Gastroesophageal sphincter (tissue), 3 donors: Measurements from ENCODE around the gene TNNC2.

ENCODE experiments used
- POLR2AphosphoS5 ChIP-seq: sonication (generic); formaldehyde crosslinking; IDR thresholded peaks from one replicate; pipeline ENCODE4 v1.6.1; 2017; ENCODE audit warnings: antibody characterized with exemption
- TF ChIP-seq, protein P1 (sequence below), 4 experiments: fragments of 200-600 bp in 2 of 4; fragments of 450-650 bp in 2 of 4; sonication (generic) in 1 of 4; IDR thresholded peaks; one replicate each; pipeline ENCODE4 v1.5.1; 2017 to 2019; ENCODE audit warnings: antibody characterized with exemption in 4 of 4, mild to moderate bottlenecking in 2 of 4, moderate library complexity in 2 of 4

DNA sequence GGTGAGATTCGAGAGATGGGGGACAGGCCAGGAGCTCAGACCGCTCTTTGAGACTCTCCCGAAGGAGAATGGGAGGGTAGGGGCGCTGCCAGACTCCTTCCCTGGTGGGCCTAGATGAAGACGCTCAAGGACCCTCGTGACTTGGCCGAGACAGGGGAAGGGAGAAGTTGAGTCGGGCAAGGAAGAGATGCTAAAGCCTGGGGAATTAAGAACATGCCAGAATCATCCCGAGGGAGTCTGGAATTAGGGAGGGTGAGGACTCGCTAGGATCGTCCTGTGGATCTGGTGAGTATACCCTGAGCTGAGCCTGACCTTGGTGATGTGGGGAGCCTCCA is 14.1 kb downstream of the TNNC2 start:
- TF ChIP-seq, protein P1, sequence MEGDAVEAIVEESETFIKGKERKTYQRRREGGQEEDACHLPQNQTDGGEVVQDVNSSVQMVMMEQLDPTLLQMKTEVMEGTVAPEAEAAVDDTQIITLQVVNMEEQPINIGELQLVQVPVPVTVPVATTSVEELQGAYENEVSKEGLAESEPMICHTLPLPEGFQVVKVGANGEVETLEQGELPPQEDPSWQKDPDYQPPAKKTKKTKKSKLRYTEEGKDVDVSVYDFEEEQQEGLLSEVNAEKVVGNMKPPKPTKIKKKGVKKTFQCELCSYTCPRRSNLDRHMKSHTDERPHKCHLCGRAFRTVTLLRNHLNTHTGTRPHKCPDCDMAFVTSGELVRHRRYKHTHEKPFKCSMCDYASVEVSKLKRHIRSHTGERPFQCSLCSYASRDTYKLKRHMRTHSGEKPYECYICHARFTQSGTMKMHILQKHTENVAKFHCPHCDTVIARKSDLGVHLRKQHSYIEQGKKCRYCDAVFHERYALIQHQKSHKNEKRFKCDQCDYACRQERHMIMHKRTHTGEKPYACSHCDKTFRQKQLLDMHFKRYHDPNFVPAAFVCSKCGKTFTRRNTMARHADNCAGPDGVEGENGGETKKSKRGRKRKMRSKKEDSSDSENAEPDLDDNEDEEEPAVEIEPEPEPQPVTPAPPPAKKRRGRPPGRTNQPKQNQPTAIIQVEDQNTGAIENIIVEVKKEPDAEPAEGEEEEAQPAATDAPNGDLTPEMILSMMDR (IDR thresholded peaks at IDR 0.05), result no peak
- no peak for TF ChIP-seq POLR2AphosphoS5
